HCT116 (cell line): ENCODE results near the gene NRIP2. TPM values are rescaled to one million over a fixed set of nuclear protein-coding genes. Genes with fewer than 3 reads are reported as not detected.

Source experiments
- ATAC-seq: fragments of 200-7000 bp; cut with Tn5 transposase; 2 replicates; pipeline ENCODE4 v1.9.1; 2020; ENCODE audit warnings: mild to moderate bottlenecking, moderate library complexity
- BruUV-seq: library from RNA; stranded (reverse); fragments of 400-500 nt; replicated peaks from 2 replicates; lab custom pipeline; 2021; lab: Mats Ljungman, UMichigan
- CTCF ChIA-PET: fragments of 300-600 bp; sonication (Branson Sonifier 250); formaldehyde crosslinking; loops from one replicate; lab custom pipeline; 2021; ENCODE audit warnings: antibody characterized with exemption; lab: Charles Lee
- POLR2A ChIA-PET: fragments of 300-600, 350-600 bp; sonication (Branson Sonifier 250); formaldehyde crosslinking; loops from one replicate; lab custom pipeline; 2021; ENCODE audit warnings: antibody characterized with exemption; lab: Charles Lee
- RAD21 ChIA-PET, 2 experiments: fragments of 300-600 bp; sonication (Branson Sonifier 250); formaldehyde crosslinking; loops; one replicate each; lab custom pipeline; 2023; ENCODE audit warnings: low total read pairs in 2 of 2; ENCODE audit not compliant: uncharacterized antibody in 2 of 2, unreplicated experiment in 2 of 2, low non-redundant PET in 1 of 2; lab: Charles Lee
- DNase-seq: peaks from one replicate; pipeline ENCODE4 v3.0.0-alpha.2; 2010; ENCODE audit warnings: low read depth, low spot score
- H2AFZ ChIP-seq: fragments of 200-600 bp; shearing (Covaris generic), sonication (generic); 2 replicates; pipeline ENCODE4 v1.6.1; 2017; ENCODE audit warnings: low read depth, mixed run types, mixed read lengths, antibody characterized with exemption, low read length; ENCODE audit not compliant: poor library complexity, severe bottlenecking
- H3K27ac ChIP-seq: 2 replicates; pipeline ENCODE4 v1.5.1; 2012; ENCODE audit warnings: low read depth, low read length
- H3K27me3 ChIP-seq: fragments of 200-600 bp; sonication (generic); 2 replicates; pipeline ENCODE4 v1.6.1; 2016; ENCODE audit warnings: mixed run types, low read length, mixed read lengths; ENCODE audit not compliant: insufficient read depth
- H3K36me3 ChIP-seq, 2 experiments: fragments of 200-500 bp in 1 of 2; fragments of 200-600 bp in 1 of 2; sonication (Bioruptor generic) in 1 of 2; sonication (generic) in 1 of 2; 2 replicates each; pipeline versions ENCODE4 v1.5.1 to v1.6.1; 2014 to 2016; ENCODE audit warnings: low read length in 2 of 2, inconsistent platforms in 1 of 2, mixed read lengths in 1 of 2, mixed run types in 1 of 2; ENCODE audit not compliant: insufficient read depth in 2 of 2, control insufficient read depth in 1 of 2
- H3K4me1 ChIP-seq, 2 experiments: fragments of 200-600 bp in 1 of 2; sonication (generic) in 1 of 2; 2 replicates each; pipeline versions ENCODE4 v1.5.1 to v1.6.1; 2012 to 2017; ENCODE audit warnings: low read length in 2 of 2, inconsistent platforms in 1 of 2, mild to moderate bottlenecking in 1 of 2, mixed read lengths in 1 of 2, mixed run types in 1 of 2, moderate library complexity in 1 of 2; ENCODE audit not compliant: insufficient read depth in 2 of 2, control insufficient read depth in 1 of 2
- H3K4me2 ChIP-seq: fragments of 200-600 bp; sonication (generic); 2 replicates; pipeline ENCODE4 v1.6.1; 2017; ENCODE audit warnings: mixed run types, low read length, mixed read lengths
- H3K4me3 ChIP-seq, 2 experiments: fragments of 200-600 bp in 1 of 2; sonication (generic) in 1 of 2; replicated peaks in 1 of 2; 2 replicates each; pipeline ENCODE4 v1.5.1; 2011 to 2016; ENCODE audit warnings: low read length in 2 of 2, control low read depth in 1 of 2, low read depth in 1 of 2, mild to moderate bottlenecking in 1 of 2, mixed read lengths in 1 of 2, mixed run types in 1 of 2
- H3K79me2 ChIP-seq: fragments of 200-600 bp; sonication (generic); 2 replicates; pipeline ENCODE4 v1.6.1; 2017; ENCODE audit warnings: mild to moderate bottlenecking, mixed run types, low read length, moderate library complexity, mixed read lengths; ENCODE audit not compliant: insufficient read depth
- H3K9ac ChIP-seq: fragments of 200-600 bp; sonication (generic); 2 replicates; pipeline ENCODE4 v1.6.1; 2016; ENCODE audit warnings: low read length, mixed read lengths
- H3K9me2 ChIP-seq: fragments of 200-600 bp; sonication (generic), shearing (Covaris generic); 2 replicates; pipeline ENCODE4 v1.6.1; 2017; ENCODE audit warnings: mixed run types, mild to moderate bottlenecking, moderate library complexity; ENCODE audit not compliant: insufficient read depth
- H3K9me3 ChIP-seq, 2 experiments: fragments of 200-500 bp in 1 of 2; fragments of 200-600 bp in 1 of 2; sonication (Bioruptor generic) in 1 of 2; sonication (generic) in 1 of 2; 2 replicates each; pipeline ENCODE4 v1.6.1; 2014 to 2017; ENCODE audit warnings: low read length in 2 of 2, mixed read lengths in 2 of 2, inconsistent platforms in 1 of 2, low read depth in 1 of 2, mild to moderate bottlenecking in 1 of 2, mixed run types in 1 of 2, moderate library complexity in 1 of 2; ENCODE audit not compliant: control insufficient read depth in 1 of 2, insufficient read depth in 1 of 2
- H4K20me1 ChIP-seq: fragments of 200-600 bp; sonication (generic), shearing (Covaris generic); 2 replicates; pipeline ENCODE4 v1.6.1; 2017; ENCODE audit warnings: mixed run types, mild to moderate bottlenecking, moderate library complexity; ENCODE audit not compliant: insufficient read depth
- CTCF ChIP-seq, 3 experiments: fragments of 200-600 bp in 1 of 3; sonication (generic) in 1 of 3; IDR thresholded peaks in 2 of 3; conservative IDR thresholded peaks in 1 of 3; 2 replicates each; pipeline ENCODE4 v1.5.1; 2012 to 2017; ENCODE audit warnings: low read depth in 2 of 3, low read length in 2 of 3, antibody characterized with exemption in 1 of 3, borderline replicate concordance in 1 of 3, control low read depth in 1 of 3, mild to moderate bottlenecking in 1 of 3, mixed read lengths in 1 of 3, mixed run types in 1 of 3, moderate library complexity in 1 of 3; ENCODE audit not compliant: insufficient read depth in 1 of 3
- JUND ChIP-seq: IDR thresholded peaks from 2 replicates; pipeline ENCODE4 v1.6.1; 2012
- RAD21 ChIP-seq: IDR thresholded peaks from 2 replicates; pipeline ENCODE4 v1.6.1; 2012; ENCODE audit warnings: low read depth, mild to moderate bottlenecking
- intact Hi-C: fragments of 100-400 bp; cut with micrococcal nuclease; formaldehyde crosslinking; loops from 2 replicates; pipeline ENCODE4 v1.10.0; 2022
- total RNA-seq: library from RNA; stranded (reverse); gene quantifications from one replicate; pipeline ENCODE4 v1.2.1, GENCODE V29; 2021; ENCODE audit not compliant: unreplicated experiment

Gene NRIP2
- total RNA-seq, 1 experiment from 2014 or later: not detected

DNA sequence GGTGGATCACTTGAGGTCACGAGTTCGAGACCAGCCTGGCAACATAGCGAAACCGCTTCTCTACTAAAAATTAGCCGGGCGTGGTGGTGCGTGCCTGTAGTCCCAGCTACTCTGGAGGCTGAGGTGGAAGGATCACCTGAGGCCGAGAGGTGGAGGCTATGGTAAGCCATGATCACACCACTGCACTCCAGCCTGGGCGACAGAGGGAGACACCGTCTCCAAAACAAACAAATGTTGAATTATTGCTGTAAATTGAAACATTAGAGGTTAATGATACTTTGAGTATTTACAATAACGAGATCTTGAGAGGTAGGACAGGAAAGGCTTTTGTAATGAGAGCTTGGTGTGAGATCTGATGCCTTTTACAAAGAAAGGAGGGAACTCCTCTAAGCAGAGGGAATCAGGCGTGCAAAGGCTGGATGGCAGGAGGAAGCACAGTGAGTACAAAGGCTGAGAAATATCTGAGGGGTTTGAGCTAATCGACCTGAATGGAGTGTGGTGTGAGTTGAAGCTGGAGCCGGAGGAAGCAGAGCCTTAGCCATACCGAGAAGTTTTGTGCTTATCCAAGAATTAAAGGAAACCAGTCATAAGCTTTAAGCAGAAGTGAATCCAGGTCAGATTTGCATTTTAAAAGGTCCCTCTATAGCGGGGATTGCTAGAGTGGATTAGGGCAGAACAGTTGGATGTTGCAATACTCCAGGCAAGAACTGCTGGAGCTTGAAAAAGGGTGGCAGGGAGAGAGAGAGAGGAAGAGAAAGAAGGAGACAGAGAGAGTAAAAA, 43.3 kb upstream of the NRIP2 start:
- H3K36me3 ChIP-seq: peaks cover 11 to 14% of the 10 kb centered on the region in 2 experiments; a peak in 3 of 4 replicates
- peak overlapping the region; percentile 77 for H3K27ac ChIP-seq
- peak overlapping the region; percentile 92 for H3K9ac ChIP-seq
- no peaks in the 10 kb centered on the region for H3K27me3 ChIP-seq
- H3K9me3 ChIP-seq: no peaks in the 10 kb centered on the region
- H3K4me3 ChIP-seq: peak overlapping the region; percentile 92 to 96
- POLR2A ChIA-PET: no interaction called here
- RAD21 ChIA-PET: no interaction called here
- 0 out of 2 replicates have a peak, but pooled peaks have one; percentile 7 for TF ChIP-seq RAD21
- TF ChIP-seq JUND: no peak
- 0 out of 6 replicates have a peak, but pooled peaks of 1 of the 3 experiments have one; percentile 14 for TF ChIP-seq CTCF (IDR thresholded peaks at IDR 0.05 in 2 of 3, conservative IDR thresholded peaks at IDR 0.05 in 1 of 3; ENCODE audit: borderline replicate concordance in 1 of 3, insufficient read depth in 1 of 3, low read depth in 2 of 3, low read length in 2 of 3)
- TF ChIP-seq, all 23 proteins: peak for 2
- no peaks in the 10 kb centered on the region for H4K20me1 ChIP-seq
- intact Hi-C loops: no loop called here
- peaks cover 6 to 20% of the 10 kb centered on the region in 2 experiments for H3K4me1 ChIP-seq
- DNase-seq: no peak
- peak overlapping the region; percentile 79 for H3K4me2 ChIP-seq
- H3K9me2 ChIP-seq: no peaks in the 10 kb centered on the region
- peaks cover 88% of the 10 kb centered on the region for H3K79me2 ChIP-seq
- no TSS peak for BruUV-seq
- H2AFZ ChIP-seq: no peak overlapping the region
- ATAC-seq: peak; percentile 37
- CTCF ChIA-PET: interaction anchor here (0.9 to 1.5 kb wide), 3 partner anchors 8 to 163 kb away, joined by 3 to 11 read pairs (median 3); no protein-coding TSS in a partner anchor
